ENCODE results near the gene RFPL4AL1.
A peak's percentile ranks its signal among the peaks of the same experiment; 100 is the strongest.
"Not testable (repeated sequence)": the region's sequence is repeated elsewhere in the genome, so short reads cannot be mapped to it uniquely, and the experiment has no call there.

The RFPL4AL1 gene

DNA sequence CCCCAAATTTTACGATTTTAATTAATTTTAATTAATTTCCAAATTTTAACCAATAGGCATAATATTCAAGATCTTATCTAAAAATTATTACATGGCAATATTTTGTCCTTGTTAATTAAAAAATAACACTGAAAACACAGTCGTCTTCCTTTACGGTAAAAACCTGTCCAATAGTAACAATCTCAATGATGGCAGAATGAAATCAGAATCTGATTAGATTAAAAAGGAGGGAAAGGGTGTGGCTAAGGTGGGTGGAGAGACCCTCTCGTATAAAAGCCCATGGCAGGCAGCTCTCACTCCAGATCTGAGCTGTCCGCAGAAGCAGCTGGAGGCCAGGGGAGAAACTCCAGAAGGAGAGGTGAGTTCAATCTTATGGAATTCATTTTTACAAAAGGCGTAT is at the start of gene RFPL4AL1:
TSS of gene RFPL4AL1 (plus strand) at position 301 of the 400 bp plus-strand sequence. CDS start 2,687 bp downstream, outside the sequence.
- not testable (repeated sequence) for DNase-seq

- no peak for TF ChIP-seq POLR2A (IDR thresholded peaks at IDR 0.05; ENCODE audit: low read length)
- TF ChIP-seq GATA1 (IDR thresholded peaks at IDR 0.05; ENCODE audit: low read depth, low read length), result no peak
- DNase-seq, result no peak
Measured at GRCh38 chr19:55720214-55720746, 48.6 kb upstream of the RFPL4AL1 start.

- TF ChIP-seq GATA1 (IDR thresholded peaks at IDR 0.05; ENCODE audit: low read depth, low read length), result no peak
- no peak for TF ChIP-seq POLR2A (IDR thresholded peaks at IDR 0.05; ENCODE audit: low read length)
- DNase-seq, result no peak
Measured at GRCh38 chr19:55720801-55721200, 48.1 kb upstream of the RFPL4AL1 start.

DNA sequence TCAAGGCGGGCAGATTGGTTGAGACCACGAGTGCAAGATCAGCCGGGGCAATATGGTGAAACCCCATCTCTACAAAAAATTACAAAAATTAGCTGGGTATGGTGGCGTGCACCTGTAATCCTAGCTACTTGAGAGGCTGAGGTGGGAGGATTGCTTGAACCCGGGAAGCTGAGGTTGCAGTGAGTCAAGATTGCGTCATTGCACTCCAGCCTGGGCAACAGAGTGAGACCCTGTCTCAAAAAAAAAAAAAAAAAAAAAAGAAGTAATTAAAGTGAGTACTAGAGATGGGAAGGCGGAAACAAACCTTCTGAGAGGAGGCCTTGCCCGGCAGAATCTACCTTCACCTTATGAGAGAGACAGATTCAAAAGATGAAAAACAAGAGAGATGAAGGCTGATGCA is 45.4 kb upstream of the RFPL4AL1 start:
- DNase-seq, result no peak
- TF ChIP-seq GATA1 (IDR thresholded peaks at IDR 0.05; ENCODE audit: low read depth, low read length), result no peak
- TF ChIP-seq POLR2A (IDR thresholded peaks at IDR 0.05; ENCODE audit: low read length), result no peak

GRCh38 chr19:55730378-55730777 is 38.5 kb upstream of the RFPL4AL1 start:
- not testable (repeated sequence) for DNase-seq

DNA sequence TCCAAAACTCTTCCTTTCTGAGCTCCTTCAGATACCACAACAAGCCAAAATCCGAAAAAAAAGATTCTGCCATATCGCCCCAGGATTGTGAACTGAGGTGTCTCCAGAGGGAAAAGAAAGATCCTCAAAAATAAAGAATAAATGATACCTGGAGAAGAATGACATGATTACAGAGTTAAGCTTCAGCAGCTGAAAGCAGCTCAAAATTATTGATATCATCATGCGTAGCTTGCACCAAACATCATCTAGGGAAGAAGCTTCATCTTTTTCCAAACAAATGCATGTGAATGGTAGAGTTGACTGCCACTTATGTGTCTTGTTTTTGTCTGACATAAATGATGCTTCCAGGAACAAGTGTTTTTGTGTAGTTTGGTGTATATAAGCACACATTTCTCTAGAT is 30.6 kb upstream of the RFPL4AL1 start, which contains the start of gene NLRP9:
TSS of gene NLRP9 (minus strand) at position 101 of the 400 bp plus-strand sequence. CDS start at position 73, 28 bp downstream.
- TF ChIP-seq GATA1 (IDR thresholded peaks at IDR 0.05; ENCODE audit: low read depth, low read length) (no peak), POLR2A (IDR thresholded peaks at IDR 0.05; ENCODE audit: low read length) (no peak)
- no peak for DNase-seq

DNA sequence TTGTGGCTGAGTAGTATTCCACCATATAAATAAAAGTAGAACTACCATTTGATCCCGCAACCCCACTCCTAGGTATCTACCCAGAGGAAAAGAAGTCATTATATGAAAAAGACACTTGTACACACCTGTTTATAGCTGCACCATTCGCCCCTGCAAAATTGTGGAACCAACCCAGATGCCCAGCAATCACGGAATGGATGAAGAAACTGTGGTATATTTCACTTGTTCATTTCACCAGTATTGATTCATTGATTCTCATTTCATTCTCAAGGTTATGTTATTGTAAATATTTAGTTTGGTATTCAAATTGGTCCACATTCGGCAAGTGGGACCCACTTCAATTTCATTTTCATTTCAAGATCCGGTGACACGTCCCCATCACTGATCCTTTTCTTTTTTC is 18.2 kb upstream of the RFPL4AL1 start:
- no peak for DNase-seq
- TF ChIP-seq GATA1 (IDR thresholded peaks at IDR 0.05; ENCODE audit: low read depth, low read length), result no peak

GRCh38 chr19:55753401-55753800 is 15.5 kb upstream of the RFPL4AL1 start:
- DNase-seq, result no peak
- TF ChIP-seq GATA1 (IDR thresholded peaks at IDR 0.05; ENCODE audit: low read depth, low read length), result no peak

GRCh38 chr19:55756808-55757207 is 12.1 kb upstream of the RFPL4AL1 start:
- not testable (repeated sequence) for DNase-seq

GRCh38 chr19:55758797-55759196 is 10.1 kb upstream of the RFPL4AL1 start, which contains the start of gene RFPL4A:
Gene RFPL4A (plus strand): TSS chr19:55759097. CDS start chr19:55761801, 2,704 bp downstream.
- not testable (repeated sequence) for DNase-seq

GRCh38 chr19:55766466-55766865 is 2.5 kb upstream of the RFPL4AL1 start:
- DNase-seq, result no peak
- TF ChIP-seq GATA1 (IDR thresholded peaks at IDR 0.05; ENCODE audit: low read depth, low read length), result no peak
- no peak for TF ChIP-seq POLR2A (IDR thresholded peaks at IDR 0.05; ENCODE audit: low read length)

GRCh38 chr19:55769632-55770031 is 714 bp downstream of the RFPL4AL1 start:
- not testable (repeated sequence) for DNase-seq

DNA sequence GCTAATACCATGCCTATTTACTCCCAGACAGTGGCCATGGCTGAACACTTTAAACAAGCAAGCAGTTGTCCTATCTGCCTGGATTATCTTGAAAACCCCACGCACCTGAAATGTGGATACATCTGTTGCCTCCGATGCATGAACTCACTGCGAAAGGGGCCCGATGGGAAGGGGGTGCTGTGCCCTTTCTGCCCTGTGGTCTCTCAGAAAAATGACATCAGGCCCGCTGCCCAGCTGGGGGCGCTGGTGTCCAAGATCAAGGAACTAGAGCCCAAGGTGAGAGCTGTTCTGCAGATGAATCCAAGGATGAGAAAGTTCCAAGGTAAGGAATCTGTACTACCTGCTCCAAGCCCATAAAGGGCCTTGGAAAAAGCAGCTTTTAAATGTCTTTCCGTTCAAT is 8.6 kb downstream of the RFPL4AL1 start:
- peak; percentile 8 to 20 for DNase-seq
- TF ChIP-seq POLR2A (IDR thresholded peaks at IDR 0.05; ENCODE audit: low read length) (no peak), GATA1 (IDR thresholded peaks at IDR 0.05; ENCODE audit: low read depth, low read length) (no peak)

GRCh38 chr19:55778331-55778730 is 9.4 kb downstream of the RFPL4AL1 start:
- no peak for TF ChIP-seq GATA1 (IDR thresholded peaks at IDR 0.05; ENCODE audit: low read depth, low read length)
- no peak for TF ChIP-seq POLR2A (IDR thresholded peaks at IDR 0.05; ENCODE audit: low read length)
- no peak for DNase-seq

DNA sequence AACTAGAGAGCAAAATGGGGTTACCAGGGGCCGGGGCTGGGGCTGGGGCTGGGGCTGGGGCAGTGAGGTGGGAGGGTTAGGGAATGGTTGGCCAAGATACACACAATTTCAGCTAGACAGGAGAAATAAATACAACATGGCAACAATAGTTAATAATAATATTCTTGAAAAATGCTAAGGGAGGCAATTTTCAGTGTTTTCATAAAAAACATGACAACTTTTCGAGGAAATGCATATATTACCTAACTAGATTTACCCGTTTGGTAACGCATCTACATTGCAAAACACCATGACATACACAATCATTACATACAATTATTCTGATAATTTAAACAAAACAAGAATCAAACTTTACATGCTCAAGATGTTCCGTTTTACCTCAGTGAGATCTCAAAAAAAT is 12.2 kb downstream of the RFPL4AL1 start:
- no peak for DNase-seq
- no peak for TF ChIP-seq GATA1 (IDR thresholded peaks at IDR 0.05; ENCODE audit: low read depth, low read length)
- TF ChIP-seq POLR2A (IDR thresholded peaks at IDR 0.05; ENCODE audit: low read length), result no peak

GRCh38 chr19:55795021-55795420 is 26.1 kb downstream of the RFPL4AL1 start:
- TF ChIP-seq POLR2A (IDR thresholded peaks at IDR 0.05; ENCODE audit: low read length), result no peak
- no peak for DNase-seq

Measured in erythroblast (primary cell).